Thoracic aorta (tissue), 2 donors: ENCODE data around the gene C4B. TPM values are rescaled to one million over a fixed set of nuclear protein-coding genes. Genes with fewer than 3 reads are reported as not detected.
A peak's percentile ranks its signal among the peaks of the same experiment; 100 is the strongest.
"Not testable (repeated sequence)": the region's sequence is repeated elsewhere in the genome, so short reads cannot be mapped to it uniquely, and the experiment has no call there.

Source experiments
- ATAC-seq: fragments of 150-250 bp; one replicate; pipeline ENCODE4 v1.8.0; 2017; ENCODE audit warnings: low read depth; ENCODE audit not compliant: insufficient number of reproducible peaks, low FRiP score
- DNase-seq: peaks from one replicate; pipeline ENCODE4 v3.0.0-alpha.2; 2020; ENCODE audit warnings: low spot score
- H3K27ac ChIP-seq, 2 donors: fragments of 200-600 bp; sonication (generic); 1 replicate in 1 of 2; 2 replicates in 1 of 2; pipeline ENCODE4 v1.5.1; 2016; ENCODE audit warnings: mild to moderate bottlenecking in 2 of 2, moderate library complexity in 2 of 2
- H3K27me3 ChIP-seq: fragments of 200-600 bp; sonication (generic); replicated peaks from 2 replicates; pipeline ENCODE4 v1.6.0; 2016; ENCODE audit warnings: mild to moderate bottlenecking; ENCODE audit not compliant: insufficient read depth
- H3K36me3 ChIP-seq: fragments of 200-600 bp; sonication (generic); one replicate; pipeline ENCODE4 v1.5.1; 2016
- H3K4me1 ChIP-seq, 2 donors: fragments of 200-600 bp; sonication (generic); 1 replicate in 1 of 2; 2 replicates in 1 of 2; pipeline versions ENCODE4 v1.5.1 to v1.6.0; 2016; ENCODE audit warnings: low read depth in 2 of 2, mild to moderate bottlenecking in 1 of 2; ENCODE audit not compliant: control insufficient read depth in 1 of 2
- H3K4me3 ChIP-seq: fragments of 200-600 bp; sonication (generic); 2 replicates; pipeline ENCODE4 v1.5.1; 2016; ENCODE audit warnings: mild to moderate bottlenecking
- H3K9me3 ChIP-seq: fragments of 200-600 bp; sonication (generic); 2 replicates; pipeline ENCODE4 v1.5.1; 2016
- total RNA-seq, 2 donors: library from RNA; depleted of rRNA; stranded (reverse); fragments of >200 nt; gene quantifications; one replicate each; pipeline versions ENCODE4 v1.1.0 to v1.2.3, GENCODE V29; 2016
- TF ChIP-seq, protein P1 (sequence below): fragments of 200-600 bp; sonication (generic); IDR thresholded peaks from one replicate; pipeline ENCODE4 v1.5.1; 2019; ENCODE audit warnings: antibody characterized with exemption

Gene C4B
- 100 to 1,000 TPM in 1 of 2 donors, 10 to 100 TPM in 1; 44.3 to 108 TPM for total RNA-seq

DNA sequence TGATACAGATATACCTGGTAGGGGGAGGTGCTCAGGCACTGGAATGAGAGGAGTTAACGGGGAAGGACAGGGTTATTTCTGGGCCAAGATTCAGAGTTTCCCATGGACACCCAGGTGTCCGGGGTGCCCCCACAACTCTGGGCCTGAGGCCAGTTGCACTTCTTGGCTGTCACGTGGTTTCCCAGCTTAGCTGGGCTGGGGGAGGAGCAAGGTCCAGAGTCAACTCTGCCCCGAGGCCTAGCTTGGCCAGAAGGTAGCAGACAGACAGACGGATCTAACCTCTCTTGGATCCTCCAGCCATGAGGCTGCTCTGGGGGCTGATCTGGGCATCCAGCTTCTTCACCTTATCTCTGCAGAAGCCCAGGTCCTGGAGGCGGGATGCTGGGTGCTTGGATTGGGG is at the start of gene C4B:
TSS of gene C4B (plus strand) at position 249 of the 400 bp plus-strand sequence. CDS start at position 300, 51 bp downstream.
- not testable (repeated sequence) for H3K9me3 ChIP-seq, DNase-seq, H3K36me3 ChIP-seq, H3K27me3 ChIP-seq, H3K4me3 ChIP-seq, H3K4me1 ChIP-seq, H3K27ac ChIP-seq
- ATAC-seq = peak; percentile 16

GRCh38 chr6:31965700-31966099 is 48.9 kb upstream of the C4B start:
- Histone ChIP-seq H3K36me3 (peaks cover 74% of the 10 kb centered on the region), H3K9me3 (no peaks in the 10 kb centered on the region), H3K27ac (no peak overlapping the region), H3K4me1 (peaks cover 4 to 11% of the 10 kb centered on the region in 2 donors), H3K27me3 (no peaks in the 10 kb centered on the region), H3K4me3 (no peak overlapping the region)
- TF ChIP-seq, protein P1, sequence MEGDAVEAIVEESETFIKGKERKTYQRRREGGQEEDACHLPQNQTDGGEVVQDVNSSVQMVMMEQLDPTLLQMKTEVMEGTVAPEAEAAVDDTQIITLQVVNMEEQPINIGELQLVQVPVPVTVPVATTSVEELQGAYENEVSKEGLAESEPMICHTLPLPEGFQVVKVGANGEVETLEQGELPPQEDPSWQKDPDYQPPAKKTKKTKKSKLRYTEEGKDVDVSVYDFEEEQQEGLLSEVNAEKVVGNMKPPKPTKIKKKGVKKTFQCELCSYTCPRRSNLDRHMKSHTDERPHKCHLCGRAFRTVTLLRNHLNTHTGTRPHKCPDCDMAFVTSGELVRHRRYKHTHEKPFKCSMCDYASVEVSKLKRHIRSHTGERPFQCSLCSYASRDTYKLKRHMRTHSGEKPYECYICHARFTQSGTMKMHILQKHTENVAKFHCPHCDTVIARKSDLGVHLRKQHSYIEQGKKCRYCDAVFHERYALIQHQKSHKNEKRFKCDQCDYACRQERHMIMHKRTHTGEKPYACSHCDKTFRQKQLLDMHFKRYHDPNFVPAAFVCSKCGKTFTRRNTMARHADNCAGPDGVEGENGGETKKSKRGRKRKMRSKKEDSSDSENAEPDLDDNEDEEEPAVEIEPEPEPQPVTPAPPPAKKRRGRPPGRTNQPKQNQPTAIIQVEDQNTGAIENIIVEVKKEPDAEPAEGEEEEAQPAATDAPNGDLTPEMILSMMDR = no peak
- ATAC-seq = no peak
- DNase-seq = no peak

DNA sequence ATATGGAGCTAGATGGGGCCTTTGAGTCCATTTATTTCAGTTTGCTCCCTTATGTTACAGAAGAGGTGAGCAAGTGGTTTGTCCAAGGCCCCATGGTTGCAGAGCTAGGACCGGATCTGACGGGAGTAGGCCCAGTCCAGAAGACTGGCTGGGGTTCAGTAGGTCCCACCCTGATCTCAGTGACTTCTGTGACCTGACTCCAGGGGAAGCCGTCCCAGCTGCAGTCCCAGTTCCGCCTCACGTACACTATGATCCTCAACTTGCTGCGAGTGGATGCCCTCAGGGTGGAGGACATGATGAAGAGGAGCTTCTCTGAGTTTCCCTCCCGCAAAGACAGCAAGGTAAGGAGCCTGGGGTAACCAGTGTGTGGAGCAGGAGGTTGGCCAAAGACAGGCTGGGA is 48.1 kb upstream of the C4B start:
- Histone ChIP-seq H3K9me3 (no peaks in the 10 kb centered on the region), H3K27ac (no peak overlapping the region), H3K4me3 (no peak overlapping the region), H3K36me3 (peaks cover 68% of the 10 kb centered on the region), H3K4me1 (peaks cover 10 to 19% of the 10 kb centered on the region in 2 donors), H3K27me3 (no peaks in the 10 kb centered on the region)
- TF ChIP-seq, protein P1 = no peak
- DNase-seq (no peak), ATAC-seq (no peak)

- Histone ChIP-seq H3K27ac (no peak overlapping the region), H3K9me3 (no peaks in the 10 kb centered on the region), H3K27me3 (no peaks in the 10 kb centered on the region), H3K36me3 (peaks cover 62% of the 10 kb centered on the region), H3K4me3 (no peak overlapping the region), H3K4me1 (peaks cover 10 to 20% of the 10 kb centered on the region in 2 donors)
- TF ChIP-seq, protein P1 = no peak
- DNase-seq = no peak
- ATAC-seq = no peak
Observed at GRCh38 chr6:31966997-31967925, 47.3 kb upstream of the C4B start.

GRCh38 chr6:31967926-31968320 is 46.7 kb upstream of the C4B start:
- ATAC-seq (no peak), DNase-seq (no peak)
- Histone ChIP-seq H3K4me1 (peaks cover 13 to 25% of the 10 kb centered on the region in 2 donors), H3K27ac (no peak overlapping the region), H3K27me3 (no peaks in the 10 kb centered on the region), H3K36me3 (peaks cover 56% of the 10 kb centered on the region), H3K4me3 (no peak overlapping the region), H3K9me3 (no peaks in the 10 kb centered on the region)
- TF ChIP-seq, protein P1 = no peak
